CD1c-positive myeloid dendritic cell (primary cell): Measurements from ENCODE around the gene C15orf61.

ENCODE experiments used
- DNase-seq: peaks from one replicate; pipeline ENCODE4 v3.0.0-alpha.2; 2016; ENCODE audit errors: extremely low spot score

C15orf61 gene

GRCh38 chr15:67549736-67550135 is 28.8 kb downstream of the C15orf61 start:
- DNase-seq = no peak

DNA sequence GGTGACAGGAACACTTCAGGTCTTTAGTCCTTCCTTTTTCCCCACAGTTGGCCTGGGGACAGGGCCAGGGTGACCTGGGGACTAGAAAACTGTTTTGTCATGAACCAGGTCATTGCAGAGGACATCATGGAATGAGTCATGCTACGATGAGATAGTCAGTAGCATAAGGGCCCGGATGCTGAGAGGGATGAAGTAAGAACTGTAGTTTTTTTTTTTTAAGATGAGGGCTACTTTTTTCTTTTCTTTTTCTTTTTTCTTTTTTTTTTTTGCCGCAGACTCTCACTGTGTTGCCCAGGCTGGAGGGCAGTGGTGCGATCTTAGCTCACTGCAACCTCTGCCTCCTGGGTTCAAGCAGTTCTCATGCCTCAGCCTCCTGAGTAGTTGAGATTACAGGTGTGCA is 29.6 kb downstream of the C15orf61 start:
- DNase-seq = peak; percentile 23

DNA sequence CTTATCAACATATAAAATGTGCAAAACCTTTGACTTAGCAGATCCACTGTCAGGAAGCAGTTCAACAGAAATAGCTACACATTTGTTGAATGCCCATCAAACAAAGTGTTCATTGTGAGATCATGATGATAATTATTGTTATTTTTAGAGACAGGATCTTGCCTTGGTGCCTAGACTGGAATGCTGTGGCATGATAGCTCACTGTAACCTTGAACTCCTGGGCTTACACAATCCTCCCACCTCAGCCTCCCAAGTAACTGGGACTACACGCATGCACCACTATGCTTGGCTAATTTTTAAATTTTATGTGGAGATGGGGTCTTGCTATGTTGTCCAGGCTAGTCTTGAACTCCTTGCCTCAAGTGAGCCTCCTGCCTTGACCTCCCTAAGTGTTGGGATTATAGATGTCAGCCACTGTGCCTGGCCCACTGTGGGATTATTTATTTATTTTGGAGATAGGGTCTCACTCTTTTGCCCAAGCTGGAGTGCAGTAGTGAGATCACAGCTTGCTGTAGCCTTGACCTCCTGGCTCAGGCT is 30.3 kb downstream of the C15orf61 start:
- DNase-seq = no peak

- no peak for DNase-seq
Measured at GRCh38 chr15:67554580-67554979, 33.6 kb downstream of the C15orf61 start.

DNA sequence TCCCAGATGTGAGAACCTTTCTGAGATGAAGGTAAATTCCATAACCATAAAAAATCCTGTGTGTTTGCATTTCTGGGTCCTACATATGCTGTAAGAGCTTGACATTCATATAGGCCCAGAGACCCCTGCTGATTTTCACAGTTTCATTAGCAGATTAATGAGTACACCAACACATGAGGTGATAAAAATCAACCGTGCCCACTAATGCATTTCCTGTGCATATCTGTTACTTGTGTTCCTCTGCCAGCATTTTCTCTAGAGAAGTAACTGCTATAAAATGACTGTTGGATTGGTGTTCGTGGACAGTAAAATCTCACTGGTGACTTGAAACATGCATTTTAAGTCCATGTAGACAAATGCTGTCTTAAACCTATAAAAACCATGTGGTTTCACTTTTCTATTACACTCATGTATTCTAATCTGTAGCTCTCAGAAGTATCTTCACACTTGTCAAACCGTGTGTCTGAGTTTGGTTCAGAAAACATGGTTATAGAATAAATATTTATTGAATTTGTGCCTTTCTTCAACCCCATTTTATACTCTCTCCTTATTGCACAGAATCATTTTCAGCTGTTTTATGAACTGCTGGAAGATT is 36.1 kb downstream of the C15orf61 start:
- no peak for DNase-seq

DNA sequence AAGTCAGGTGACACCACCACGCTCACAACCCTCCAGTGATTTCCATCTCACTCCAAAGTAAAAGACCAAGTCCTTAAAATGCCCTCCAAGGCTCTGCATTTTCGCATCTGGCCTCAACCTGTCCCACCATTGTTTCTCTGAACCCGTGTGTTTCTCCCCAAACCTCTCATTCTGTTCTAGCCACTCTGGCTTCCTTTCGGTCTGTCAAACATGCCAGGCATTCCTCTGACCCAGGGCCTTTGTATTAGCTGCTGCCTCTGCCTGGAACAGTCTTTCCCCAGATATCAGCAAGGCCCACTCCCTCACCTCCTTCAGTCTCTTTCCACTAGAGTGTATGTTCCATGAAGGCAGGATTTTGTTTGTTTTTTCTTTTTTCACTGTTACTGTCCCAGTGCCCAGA is 37.6 kb downstream of the C15orf61 start:
- no peak for DNase-seq

- DNase-seq = no peak
Measured at GRCh38 chr15:67559158-67559557, 38.2 kb downstream of the C15orf61 start.

DNA sequence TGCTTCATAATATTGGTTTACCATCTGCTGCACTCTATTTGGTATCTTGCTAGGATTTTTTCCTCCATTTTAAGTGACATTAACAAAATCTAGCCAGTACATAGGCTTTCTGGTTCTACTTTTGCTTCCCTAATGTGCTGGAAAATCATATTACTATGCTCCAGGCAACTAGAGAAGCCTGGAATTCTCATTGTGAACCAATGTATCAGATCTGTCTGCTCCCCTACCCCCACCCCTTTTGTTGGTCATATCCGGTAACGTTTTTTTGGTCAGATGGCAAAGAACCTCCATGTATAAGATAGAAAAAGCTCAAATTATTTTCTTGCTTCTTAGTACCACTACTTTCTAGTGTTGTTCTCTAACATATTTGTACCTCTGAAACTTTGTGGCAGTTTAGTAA is 38.6 kb downstream of the C15orf61 start:
- DNase-seq = no peak

GRCh38 chr15:67560320-67560719 is 39.4 kb downstream of the C15orf61 start:
- no peak for DNase-seq

- DNase-seq = no peak
Measured at GRCh38 chr15:67563092-67563491, 42.2 kb downstream of the C15orf61 start.

DNA sequence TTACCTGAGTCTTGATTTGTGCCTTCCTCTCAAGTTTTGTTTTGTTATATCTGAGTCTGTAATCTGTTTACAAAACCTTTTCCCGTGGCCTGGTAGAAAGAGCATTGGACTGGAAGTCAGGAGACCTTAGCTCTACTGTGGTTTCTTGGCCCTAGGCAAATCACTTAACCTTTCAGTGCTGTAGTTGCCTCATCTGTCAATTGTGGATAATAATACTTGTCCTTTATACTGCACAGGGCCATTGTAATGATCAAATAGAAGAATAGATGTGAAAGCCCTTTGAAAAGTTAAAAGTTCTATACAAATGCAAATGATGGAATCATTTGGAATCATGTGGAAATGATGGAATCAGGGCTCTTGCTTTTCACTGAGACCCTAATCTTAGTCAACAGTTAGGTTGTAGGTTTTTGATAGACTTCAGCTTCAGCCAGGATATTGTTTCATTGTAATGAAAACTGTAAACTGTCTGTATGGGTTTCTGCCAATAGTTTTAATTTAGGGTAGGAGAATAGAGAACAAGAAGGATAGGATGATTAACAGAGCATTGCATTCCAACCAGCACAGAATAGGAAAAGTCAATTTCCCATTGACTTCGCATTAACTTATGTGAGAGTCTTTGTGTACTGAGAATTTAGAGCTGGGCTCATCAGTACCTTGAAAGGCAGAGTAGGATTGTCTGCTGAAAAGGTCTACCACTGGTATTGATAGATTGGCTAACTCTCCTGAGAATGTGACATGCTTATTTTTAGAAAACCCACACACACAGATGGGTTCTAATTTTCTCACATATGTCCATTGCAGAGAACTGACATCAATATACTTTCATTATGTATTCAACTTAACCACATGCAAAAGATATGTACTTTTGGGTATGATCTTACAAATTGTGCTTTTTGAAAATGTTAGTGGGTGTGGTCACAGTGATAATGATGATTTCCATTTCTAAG is 43.4 kb downstream of the C15orf61 start:
- DNase-seq = no peak

DNA sequence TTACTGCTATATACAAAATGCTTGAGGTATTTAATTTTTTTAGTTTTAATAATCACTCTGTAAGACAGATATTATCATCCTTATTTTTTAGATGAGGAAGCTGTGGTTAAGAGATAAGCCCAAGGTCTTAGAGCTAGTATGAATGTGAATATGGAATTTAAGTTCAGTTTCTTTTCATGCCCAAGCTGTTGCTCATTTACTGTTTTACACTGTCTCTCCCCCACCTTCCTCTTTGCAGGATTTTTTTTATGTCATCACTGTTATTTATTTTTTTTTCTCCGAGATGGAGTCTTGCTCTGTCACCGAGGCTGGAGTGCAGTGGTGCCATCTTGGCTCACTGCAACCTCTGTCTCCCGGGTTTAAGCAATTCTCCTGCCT is 44.0 kb downstream of the C15orf61 start:
- no peak for DNase-seq

DNA sequence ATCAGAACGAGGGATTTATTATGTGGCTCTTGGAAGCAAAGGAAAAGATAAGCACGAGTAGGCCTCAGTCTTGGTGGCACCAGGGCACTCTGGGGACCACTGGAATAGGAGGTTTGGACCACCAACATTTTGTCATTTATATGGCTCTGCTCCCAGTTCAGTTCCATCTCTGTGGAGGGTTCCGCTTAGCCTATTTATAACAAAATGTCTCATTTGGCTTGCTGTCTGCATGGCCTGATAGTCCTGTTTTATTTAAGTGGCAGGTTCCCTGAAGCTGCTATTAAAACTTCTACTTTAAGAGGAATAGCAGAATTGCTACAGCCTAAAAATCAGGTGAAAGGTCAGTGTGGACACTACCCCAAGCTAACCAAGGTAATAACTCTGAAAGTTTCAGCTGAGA is 48.7 kb downstream of the C15orf61 start:
- no peak for DNase-seq

GRCh38 chr15:67570875-67571647 is 50.1 kb downstream of the C15orf61 start:
- no peak for DNase-seq

- no peak for DNase-seq
Measured at GRCh38 chr15:67571648-67572415, 50.9 kb downstream of the C15orf61 start.

GRCh38 chr15:67573194-67573593 is 52.3 kb downstream of the C15orf61 start:
- DNase-seq = peak; percentile 9

DNA sequence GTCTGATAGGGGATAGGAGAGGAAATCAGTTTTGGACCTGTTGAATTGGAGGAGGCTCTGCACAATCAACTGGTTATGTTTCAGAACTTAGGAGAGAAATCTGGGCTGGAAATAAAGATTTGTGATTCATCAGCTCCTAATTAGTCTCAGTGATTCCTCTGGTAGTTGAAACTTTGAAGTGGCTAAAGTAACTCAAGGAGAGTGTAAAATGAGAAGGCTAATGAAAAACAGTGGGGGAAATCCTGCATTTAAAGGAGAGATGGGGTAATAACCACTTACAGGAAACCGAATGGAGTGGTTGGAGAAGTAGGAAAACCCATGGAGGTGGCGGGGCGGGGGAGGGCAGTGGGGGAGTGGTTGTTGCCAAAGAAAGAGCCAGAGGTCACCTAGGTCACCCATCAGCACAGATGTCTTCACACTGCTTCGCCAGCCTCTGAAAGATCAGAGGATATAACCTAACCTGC is 54.1 kb downstream of the C15orf61 start:
- no peak for DNase-seq

GRCh38 chr15:67578020-67578600 is 57.2 kb downstream of the C15orf61 start:
- no peak for DNase-seq

DNA sequence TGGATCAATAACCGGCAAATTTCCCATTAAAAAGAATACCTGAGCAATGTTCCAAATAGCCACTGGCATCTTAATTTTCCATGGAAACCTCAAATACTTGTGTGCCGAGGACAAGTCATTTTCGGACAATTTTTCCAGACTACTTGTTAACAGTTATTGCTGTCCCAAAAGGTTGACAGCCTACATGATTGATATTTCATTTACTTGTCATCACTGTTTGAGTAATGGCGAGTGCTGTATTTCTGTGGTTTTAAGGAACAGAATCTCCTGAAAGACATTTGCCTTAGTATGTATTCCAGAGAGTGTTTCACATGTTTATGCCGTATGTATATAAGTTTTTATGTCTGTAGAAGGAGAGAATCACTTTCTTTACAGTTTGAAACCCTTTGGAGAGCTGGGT is 58.2 kb downstream of the C15orf61 start:
- DNase-seq = no peak
